Endothelial cell of umbilical vein (primary cell): ENCODE data around the gene MRGPRE. TPM values are rescaled to one million over a fixed set of nuclear protein-coding genes. Genes with fewer than 3 reads are reported as not detected.

ENCODE experiments used
- BruUV-seq: library from RNA; stranded (reverse); fragments of 400-500 nt; replicated peaks from 2 replicates; lab custom pipeline; 2021; lab: Mats Ljungman, UMichigan
- CTCF ChIA-PET: fragments of 300-600, 350-600 bp; sonication (Branson Sonifier 250); formaldehyde crosslinking; loops from one replicate; lab custom pipeline; 2021; ENCODE audit warnings: antibody characterized with exemption, inconsistent platforms; lab: Charles Lee
- POLR2A ChIA-PET: fragments of 300-600, 350-600 bp; sonication (Branson Sonifier 250); formaldehyde crosslinking; loops from one replicate; lab custom pipeline; 2021; ENCODE audit warnings: antibody characterized with exemption, inconsistent platforms; lab: Charles Lee
- DNase-seq: peaks from one replicate; pipeline ENCODE4 v3.0.0-alpha.2; 2011; ENCODE audit warnings: low read depth, low spot score
- FAIRE-seq: peaks from 2 replicates; lab custom pipeline; 2011; peaks lifted over from hg19 to GRCh38; lab: Jason Lieb, UNC
- H2AFZ ChIP-seq: 2 replicates; pipeline ENCODE4 v1.6.0; 2012; ENCODE audit warnings: low read depth, low read length, control low read depth, inconsistent platforms
- H3K27ac ChIP-seq: 2 replicates; pipeline ENCODE4 v1.5.1; 2011; ENCODE audit warnings: low read depth, mild to moderate bottlenecking, control low read depth, low read length, moderate library complexity; ENCODE audit not compliant: insufficient read depth
- H3K27me3 ChIP-seq, 2 experiments: 2 replicates each; pipeline versions ENCODE4 v1.6.0 to v1.6.1; 2011; ENCODE audit warnings: low read length in 2 of 2, mixed read lengths in 1 of 2; ENCODE audit not compliant: control insufficient read depth in 2 of 2, insufficient read depth in 2 of 2
- H3K36me3 ChIP-seq, 2 experiments: 2 replicates in 1 of 2; 3 replicates in 1 of 2; pipeline ENCODE4 v1.5.1; 2011; ENCODE audit warnings: low read length in 2 of 2, mild to moderate bottlenecking in 1 of 2, moderate library complexity in 1 of 2; ENCODE audit not compliant: control insufficient read depth in 2 of 2, insufficient read depth in 2 of 2; ENCODE audit errors: extremely low read depth in 1 of 2
- H3K4me1 ChIP-seq: 3 replicates; pipeline ENCODE4 v1.5.1; 2011; ENCODE audit warnings: mild to moderate bottlenecking, low read length; ENCODE audit not compliant: control insufficient read depth, insufficient read depth; ENCODE audit errors: extremely low read depth
- H3K4me2 ChIP-seq: 2 replicates; pipeline ENCODE4 v1.6.1; 2011; ENCODE audit warnings: low read length, control low read depth, mixed read lengths; ENCODE audit not compliant: insufficient read depth
- H3K4me3 ChIP-seq, 3 experiments: fragments of 200-600 bp in 1 of 3; sonication (generic), shearing (Covaris generic) in 1 of 3; replicated peaks in 1 of 3; 2 replicates each; pipeline ENCODE4 v1.5.1; 2011 to 2016; ENCODE audit warnings: control low read depth in 3 of 3, low read length in 3 of 3, mild to moderate bottlenecking in 2 of 3, inconsistent platforms in 1 of 3, low read depth in 1 of 3, moderate library complexity in 1 of 3; ENCODE audit not compliant: insufficient read depth in 1 of 3
- H3K79me2 ChIP-seq: 2 replicates; pipeline ENCODE4 v1.6.0; 2012; ENCODE audit warnings: low read length, inconsistent platforms; ENCODE audit not compliant: control insufficient read depth, insufficient read depth
- H3K9ac ChIP-seq: replicated peaks from 2 replicates; pipeline ENCODE3; 2011; ENCODE audit warnings: low read length, control low read depth; ENCODE audit not compliant: insufficient read depth; ENCODE audit errors: extremely low read depth
- H3K9me1 ChIP-seq: replicated peaks from 3 replicates; pipeline ENCODE4 v1.6.0; 2011; ENCODE audit warnings: mild to moderate bottlenecking, low read length; ENCODE audit not compliant: control insufficient read depth, insufficient read depth; ENCODE audit errors: extremely low read depth
- H3K9me3 ChIP-seq: replicated peaks from 2 replicates; pipeline ENCODE4 v1.5.1; 2012; ENCODE audit warnings: low read length, inconsistent platforms; ENCODE audit not compliant: control insufficient read depth, insufficient read depth
- H4K20me1 ChIP-seq: replicated peaks from 2 replicates; pipeline ENCODE3; 2011; ENCODE audit warnings: mild to moderate bottlenecking, low read length; ENCODE audit not compliant: control insufficient read depth, insufficient read depth; ENCODE audit errors: extremely low read depth
- EZH2 ChIP-seq: IDR thresholded peaks from 2 replicates; pipeline ENCODE4 v1.6.1; 2012; ENCODE audit warnings: borderline replicate concordance, low read depth, mild to moderate bottlenecking, moderate library complexity, low read length, inconsistent platforms; ENCODE audit not compliant: severe bottlenecking
- FOS ChIP-seq: IDR thresholded peaks from 2 replicates; pipeline ENCODE4 v1.6.1; 2011; ENCODE audit warnings: mild to moderate bottlenecking, low read length, moderate library complexity, borderline replicate concordance; ENCODE audit not compliant: insufficient read depth
- GATA2 ChIP-seq: IDR thresholded peaks from 2 replicates; pipeline ENCODE4 v1.7.0; 2011; ENCODE audit warnings: low read depth, mild to moderate bottlenecking, moderate library complexity, mixed read lengths, low read length; ENCODE audit not compliant: insufficient read length, insufficient read depth
- JUN ChIP-seq: IDR thresholded peaks from 2 replicates; pipeline ENCODE4 v1.6.1; 2011; ENCODE audit warnings: borderline replicate concordance, low read depth; ENCODE audit not compliant: insufficient read length, insufficient read depth
- MAX ChIP-seq: IDR thresholded peaks from 2 replicates; pipeline ENCODE4 v1.6.1; 2011; ENCODE audit not compliant: insufficient read depth, insufficient read length
- MYC ChIP-seq: IDR thresholded peaks from one replicate; pipeline ENCODE4 v1.6.1; 2011; ENCODE audit warnings: mild to moderate bottlenecking, low read depth, low read length
- POLR2A ChIP-seq: IDR thresholded peaks from 2 replicates; pipeline ENCODE4 v1.6.1; 2012; ENCODE audit warnings: low read depth, mild to moderate bottlenecking, control low read depth, low read length
- POLR2AphosphoS5 ChIP-seq: IDR thresholded peaks from 2 replicates; pipeline ENCODE4 v1.6.1; 2012; ENCODE audit warnings: low read depth, mild to moderate bottlenecking, control low read depth, low read length, moderate library complexity; ENCODE audit not compliant: insufficient read depth
- dilution Hi-C: fragments of 300-500 bp; cut with MboI; formaldehyde crosslinking; loops from one replicate; pipeline ENCODE4 v1.15.0; 2019; ENCODE audit warnings: low sequenced_read_pairs; ENCODE audit not compliant: extremely low pct_ligation_motif_present
- intact Hi-C: fragments of 100-400 bp; cut with micrococcal nuclease; formaldehyde crosslinking; loops from one replicate; pipeline ENCODE4 v1.10.0; 2022
- polyA plus RNA-seq, 4 experiments: library from polyadenylated mRNA; depleted of rRNA in 3 of 4; stranded (reverse) in 3 of 4; unstranded in 1 of 4; fragments of >200 nt; gene quantifications; 2 replicates each; pipeline versions ENCODE4 v1.2.1 to v1.2.3, GENCODE V29; 2011 to 2012; ENCODE audit warnings: missing spikeins in 1 of 4
- total RNA-seq: library from RNA; stranded (reverse); gene quantifications from 2 replicates; pipeline ENCODE4 v1.2.3, GENCODE V29; 2021
- TF ChIP-seq, protein P1 (sequence below), 2 donors: IDR thresholded peaks; 1 replicate in 1 of 2; 2 replicates in 1 of 2; pipeline ENCODE4 v1.5.1; 2011; ENCODE audit warnings: low read length in 2 of 2, mild to moderate bottlenecking in 2 of 2, moderate library complexity in 2 of 2, control low read depth in 1 of 2, inconsistent platforms in 1 of 2, low read depth in 1 of 2; ENCODE audit not compliant: insufficient read depth in 1 of 2; ENCODE audit errors: extremely low read depth in 1 of 2

Gene MRGPRE
- total and polyA plus RNA-seq, 2 donors (not counting 3 experiments of a cell fraction or from before 2014, with no cell fraction given) = not detected

GRCh38 chr11:3218483-3219280, 13.5 kb downstream of the MRGPRE start, which contains the start of gene MRGPRG:
MRGPRG (minus strand) TSS chr11:3218813; CDS start chr11:3218813, 0 bp downstream.
- no peak within 1 kb of the TSS for H3K4me2 ChIP-seq
- TF ChIP-seq POLR2A (no peak), MYC (no peak), JUN (no peak)
- no peaks in the 10 kb centered on the region for H3K79me2 ChIP-seq
- no peaks in the 10 kb centered on the region for H3K27me3 ChIP-seq
- no peak within 1 kb of the TSS for H3K4me3 ChIP-seq
- FAIRE-seq = no peak
- CTCF ChIA-PET = interaction anchor here (1.2 to 3.4 kb wide), 5 partner anchors 127 to 190 kb away, joined by 3 to 35 read pairs (median 6); no protein-coding TSS in a partner anchor
- no peak for DNase-seq
- no peaks in the 10 kb centered on the region for H3K9me3 ChIP-seq
- H2AFZ ChIP-seq = no peak within 1 kb of the TSS
- POLR2A ChIA-PET = no interaction called here
- no peaks in the 10 kb centered on the region for H4K20me1 ChIP-seq
- intact Hi-C loops (loop anchor here (5.0 kb wide), 2 partner anchors 51 to 286 kb away; partner anchors contain the start of gene OSBPL5), dilution Hi-C loops (no loop called here)
- no peaks in the 10 kb centered on the region for H3K9me1 ChIP-seq
- H3K27ac ChIP-seq = no peak within 1 kb of the TSS
- no peaks in the 10 kb centered on the region for H3K4me1 ChIP-seq
- no TSS peak for BruUV-seq
- no peaks in the 10 kb centered on the region for H3K36me3 ChIP-seq
- H3K9ac ChIP-seq = no peak within 1 kb of the TSS

DNA sequence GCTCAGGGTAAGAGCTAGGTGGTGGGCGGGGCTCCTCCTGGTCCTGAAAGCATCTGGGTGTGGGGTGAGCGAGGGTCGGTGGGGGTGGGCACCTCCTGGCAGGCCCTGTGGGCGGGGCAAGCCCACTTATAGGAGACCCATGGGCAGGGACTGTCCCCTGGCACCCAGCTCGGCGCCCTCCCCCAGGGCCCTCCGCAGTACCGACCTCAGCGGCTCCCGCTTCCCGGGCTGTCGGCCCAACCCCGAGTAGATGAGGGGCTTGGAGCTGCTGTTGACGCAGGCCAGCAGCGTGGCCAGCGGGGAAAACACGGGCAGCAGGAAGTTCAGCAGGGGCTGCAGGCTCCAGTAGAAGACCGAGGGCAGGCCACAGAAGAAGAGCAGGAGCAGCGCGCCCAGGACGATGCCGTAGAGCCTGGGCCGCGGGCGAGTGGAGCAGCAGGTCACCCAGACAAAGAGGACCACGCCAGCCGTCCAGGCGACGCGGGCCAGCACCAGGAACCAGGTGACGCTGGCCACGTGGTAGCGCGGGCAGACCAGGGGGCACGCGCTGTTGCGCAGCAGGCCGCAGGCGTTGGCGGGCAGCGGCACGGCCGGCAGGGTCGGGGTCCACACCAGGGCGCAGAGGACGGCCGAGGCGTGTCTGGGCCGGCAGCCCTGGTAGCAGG, 14.3 kb downstream of the MRGPRE start:
- FAIRE-seq (no peak), DNase-seq (no peak)
- intact Hi-C loops (loop anchor here (1.0 to 5.0 kb wide), 5 partner anchors 51 to 286 kb away; partner anchors contain the start of gene OSBPL5), dilution Hi-C loops (no loop called here)
- Histone ChIP-seq H3K4me3 (no peak overlapping the region), H3K9me1 (no peaks in the 10 kb centered on the region), H3K9ac (no peak overlapping the region), H2AFZ (no peak overlapping the region), H3K9me3 (no peaks in the 10 kb centered on the region), H3K36me3 (no peaks in the 10 kb centered on the region), H4K20me1 (no peaks in the 10 kb centered on the region), H3K27me3 (no peaks in the 10 kb centered on the region), H3K27ac (no peak overlapping the region), H3K4me2 (no peak overlapping the region), H3K4me1 (no peaks in the 10 kb centered on the region), H3K79me2 (no peaks in the 10 kb centered on the region)
- BruUV-seq = no TSS peak
- ChIA-PET CTCF (interaction anchor here (0.6 to 3.4 kb wide), 7 partner anchors 10 to 191 kb away, joined by 3 to 35 read pairs (median 4); no protein-coding TSS in a partner anchor), POLR2A (no interaction called here)
- TF ChIP-seq POLR2A (no peak), EZH2 (no peak), MAX (no peak), MYC (no peak), JUN (no peak), POLR2AphosphoS5 (no peak), GATA2 (no peak), FOS (no peak)
- TF ChIP-seq, protein P1, sequence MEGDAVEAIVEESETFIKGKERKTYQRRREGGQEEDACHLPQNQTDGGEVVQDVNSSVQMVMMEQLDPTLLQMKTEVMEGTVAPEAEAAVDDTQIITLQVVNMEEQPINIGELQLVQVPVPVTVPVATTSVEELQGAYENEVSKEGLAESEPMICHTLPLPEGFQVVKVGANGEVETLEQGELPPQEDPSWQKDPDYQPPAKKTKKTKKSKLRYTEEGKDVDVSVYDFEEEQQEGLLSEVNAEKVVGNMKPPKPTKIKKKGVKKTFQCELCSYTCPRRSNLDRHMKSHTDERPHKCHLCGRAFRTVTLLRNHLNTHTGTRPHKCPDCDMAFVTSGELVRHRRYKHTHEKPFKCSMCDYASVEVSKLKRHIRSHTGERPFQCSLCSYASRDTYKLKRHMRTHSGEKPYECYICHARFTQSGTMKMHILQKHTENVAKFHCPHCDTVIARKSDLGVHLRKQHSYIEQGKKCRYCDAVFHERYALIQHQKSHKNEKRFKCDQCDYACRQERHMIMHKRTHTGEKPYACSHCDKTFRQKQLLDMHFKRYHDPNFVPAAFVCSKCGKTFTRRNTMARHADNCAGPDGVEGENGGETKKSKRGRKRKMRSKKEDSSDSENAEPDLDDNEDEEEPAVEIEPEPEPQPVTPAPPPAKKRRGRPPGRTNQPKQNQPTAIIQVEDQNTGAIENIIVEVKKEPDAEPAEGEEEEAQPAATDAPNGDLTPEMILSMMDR (IDR thresholded peaks at IDR 0.05; ENCODE audit: extremely low read depth in 1 of 2, insufficient read depth in 1 of 2, low read depth in 1 of 2, low read length in 2 of 2) = no peak
